HPDE6-E6E7 (cell line): ENCODE data around the gene CTNNA2.

Experiments
- DNase-seq: peaks from one replicate; pipeline ENCODE4 v3.0.0; 2011; ENCODE audit warnings: missing footprints; ENCODE audit errors: extremely low spot score

Gene CTNNA2

GRCh38 chr2:79713131-79713785 lies 200.4 kb downstream of the CTNNA2 start:
- DNase-seq, result no peak

GRCh38 chr2:79714283-79714682 lies 201.4 kb downstream of the CTNNA2 start:
- DNase-seq, result no peak

GRCh38 chr2:79715338-79715737 lies 202.5 kb downstream of the CTNNA2 start:
- no peak for DNase-seq

- no peak for DNase-seq
These were observed 203.4 kb downstream of the CTNNA2 start for GRCh38 chr2:79716266-79716665.

- no peak for DNase-seq
These were observed 204.6 kb downstream of the CTNNA2 start for GRCh38 chr2:79717364-79718007.

- DNase-seq, result no peak
These were observed 208.2 kb downstream of the CTNNA2 start for GRCh38 chr2:79721061-79721460.

GRCh38 chr2:79721966-79722365 lies 209.1 kb downstream of the CTNNA2 start:
- DNase-seq, result no peak

- DNase-seq, result no peak
These were observed 211.0 kb downstream of the CTNNA2 start for GRCh38 chr2:79723830-79724229.

GRCh38 chr2:79729532-79729931 lies 216.7 kb downstream of the CTNNA2 start:
- no peak for DNase-seq

- DNase-seq, result no peak
These were observed 221.7 kb downstream of the CTNNA2 start for GRCh38 chr2:79734518-79734917.

- DNase-seq, result no peak
These were observed 228.1 kb downstream of the CTNNA2 start for GRCh38 chr2:79740879-79741443.

GRCh38 chr2:79750321-79750720 lies 237.5 kb downstream of the CTNNA2 start:
- DNase-seq, result no peak

GRCh38 chr2:79757526-79757925 lies 244.7 kb downstream of the CTNNA2 start:
- DNase-seq, result no peak

GRCh38 chr2:79758042-79758441 lies 245.2 kb downstream of the CTNNA2 start:
- no peak for DNase-seq

GRCh38 chr2:79758749-79759282 lies 246.0 kb downstream of the CTNNA2 start:
- no peak for DNase-seq

GRCh38 chr2:79770926-79771325 lies 258.1 kb downstream of the CTNNA2 start:
- no peak for DNase-seq

GRCh38 chr2:79771493-79771892 lies 258.6 kb downstream of the CTNNA2 start:
- no peak for DNase-seq

- no peak for DNase-seq
These were observed 261.2 kb downstream of the CTNNA2 start for GRCh38 chr2:79774016-79774415.

- no peak for DNase-seq
These were observed 263.6 kb downstream of the CTNNA2 start for GRCh38 chr2:79776461-79776860.

- no peak for DNase-seq
These were observed 267.9 kb downstream of the CTNNA2 start for GRCh38 chr2:79780781-79781180.

- no peak for DNase-seq
These were observed 270.0 kb downstream of the CTNNA2 start for GRCh38 chr2:79782576-79783452.
